HG02759 (cell line): ENCODE measurements around the gene TMED6.

ENCODE experiments used
- ATAC-seq: cut with Tn5 transposase; IDR thresholded peaks from one replicate; pipeline ENCODE4 v1.9.1; 2021; ENCODE audit warnings: mild to moderate bottlenecking, moderate library complexity; ENCODE audit not compliant: unreplicated experiment

TMED6 gene

DNA sequence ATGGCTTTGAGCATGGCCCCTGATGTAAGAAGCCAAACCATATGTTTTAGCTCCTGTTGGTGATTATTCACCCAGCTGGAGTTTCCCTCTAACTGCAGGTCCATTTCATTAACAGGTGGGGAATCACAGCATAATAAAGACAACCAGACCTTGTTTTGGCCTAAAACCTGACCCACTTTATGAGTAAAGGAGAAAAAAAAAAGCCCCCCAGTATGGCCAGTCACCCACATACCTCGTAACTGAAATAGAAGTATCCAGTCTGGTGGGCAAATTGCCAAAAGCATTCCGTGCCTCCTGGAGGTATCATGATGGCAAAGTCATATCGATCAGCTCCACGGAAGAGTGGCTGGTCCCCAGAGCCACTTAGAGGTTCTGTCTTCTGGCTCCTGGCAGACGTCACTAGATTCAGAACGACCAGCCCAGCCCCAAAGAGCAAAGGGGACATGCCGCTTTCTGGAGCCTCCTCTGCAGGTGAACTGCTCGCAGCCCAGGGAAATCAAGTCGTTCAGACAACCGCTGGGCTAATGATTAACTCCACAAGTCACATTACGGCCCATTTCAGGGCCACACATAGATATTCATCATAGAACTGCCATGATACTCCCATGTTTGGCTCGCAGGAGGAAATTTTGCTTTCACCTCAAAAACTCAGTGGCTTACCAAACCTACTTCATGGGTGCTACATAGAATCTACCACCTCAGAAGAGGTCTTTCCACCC lies at the start of gene TMED6:
Gene TMED6 (minus strand): TSS at position 478 of the 719 bp plus-strand sequence. CDS start 33 bp downstream, at position 445.
- ATAC-seq, result no peak

DNA sequence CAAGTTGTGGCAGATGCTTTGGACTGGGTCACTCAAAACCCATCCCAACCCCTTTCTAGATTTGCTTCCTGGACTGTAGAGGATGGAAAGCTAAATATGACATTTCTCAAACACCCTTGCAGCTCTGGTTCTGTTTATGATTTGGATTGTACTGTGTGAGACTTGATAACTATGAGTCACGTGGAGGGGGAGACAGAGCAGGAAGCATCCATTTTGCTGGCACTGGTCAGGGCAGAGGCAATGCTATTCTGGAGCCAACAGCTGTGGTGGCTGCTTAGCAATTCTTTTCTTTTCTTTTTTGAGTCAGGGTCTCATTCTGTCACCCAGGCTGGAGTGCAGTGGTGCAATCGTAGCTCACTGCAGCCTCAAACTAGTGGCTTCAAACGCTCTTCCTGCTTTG lies 47.8 kb upstream of the TMED6 start:
- ATAC-seq, result no peak

DNA sequence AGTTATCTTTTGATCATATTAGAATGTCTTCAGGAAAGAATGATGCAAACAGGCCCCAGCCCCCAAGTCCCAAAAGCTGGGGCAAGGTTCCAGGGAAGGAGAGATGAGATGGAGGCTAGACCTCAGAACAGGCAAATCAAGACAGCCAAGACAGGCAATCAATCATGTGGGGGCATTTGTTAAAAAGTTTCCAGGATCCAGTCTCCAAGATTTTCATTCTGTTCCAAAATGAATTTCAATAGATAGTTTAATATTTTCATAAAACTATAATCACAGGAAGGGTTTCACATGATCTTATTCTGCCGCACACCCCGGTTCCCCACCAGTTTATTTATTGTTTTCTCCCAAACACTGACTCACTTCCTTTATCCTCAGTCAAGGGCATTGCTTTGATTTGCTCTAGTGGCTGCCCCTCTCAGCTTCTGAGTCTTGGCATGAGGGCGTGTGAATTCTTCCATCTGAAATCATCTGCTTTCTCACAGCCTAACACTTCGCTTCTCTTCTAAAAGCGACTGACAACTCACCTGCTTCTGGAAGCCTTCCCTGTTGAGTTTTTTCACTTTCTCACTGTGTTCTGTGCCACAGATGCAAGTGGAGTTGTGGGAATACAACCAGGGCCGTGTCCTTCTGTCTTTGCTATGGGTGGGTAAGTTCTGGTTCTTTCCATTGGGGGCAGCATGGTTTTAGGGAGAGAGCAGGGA lies 46.4 kb upstream of the TMED6 start:
- ATAC-seq, result no peak

DNA sequence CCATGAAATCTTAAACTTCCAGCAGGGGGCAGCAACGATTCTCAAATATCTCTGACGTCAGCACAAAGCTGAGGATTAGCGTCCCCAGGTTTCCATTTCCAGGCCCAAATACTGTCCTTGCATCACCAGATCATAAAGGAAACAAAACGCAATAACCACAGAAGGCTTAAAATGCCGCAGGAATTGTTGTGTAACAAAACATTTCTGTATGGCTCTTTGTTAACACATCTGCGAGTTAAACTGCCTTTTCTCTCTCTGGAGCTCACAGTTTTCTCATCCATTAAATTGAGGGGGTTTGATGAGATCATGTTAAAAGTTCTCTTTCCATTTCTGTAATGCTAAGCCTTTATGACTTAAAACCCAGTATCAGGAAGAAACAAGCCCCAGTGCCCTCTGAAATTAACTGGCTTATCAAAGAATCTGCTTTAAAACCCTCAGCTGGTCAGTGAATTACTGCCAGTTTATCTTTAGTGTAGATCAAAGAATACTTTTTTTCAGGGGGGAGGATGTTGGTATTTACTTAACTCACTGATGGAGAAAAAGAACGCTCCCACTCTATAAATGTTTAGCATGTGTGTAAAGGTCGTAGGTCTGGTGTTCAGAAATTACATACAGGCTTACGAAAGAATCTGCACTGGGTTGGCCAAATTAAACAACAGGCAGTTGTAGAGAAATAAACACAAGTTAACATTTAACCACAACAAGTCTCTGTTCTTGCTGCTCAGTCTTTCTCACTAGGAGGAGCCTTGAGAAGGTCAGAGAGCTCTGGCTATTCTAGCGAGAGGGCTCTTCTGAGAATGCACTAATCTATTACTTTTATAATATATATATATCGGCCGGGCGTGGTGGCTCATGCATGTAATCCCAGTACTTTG lies 44.8 kb upstream of the TMED6 start:
- ATAC-seq, result peak; percentile 64

DNA sequence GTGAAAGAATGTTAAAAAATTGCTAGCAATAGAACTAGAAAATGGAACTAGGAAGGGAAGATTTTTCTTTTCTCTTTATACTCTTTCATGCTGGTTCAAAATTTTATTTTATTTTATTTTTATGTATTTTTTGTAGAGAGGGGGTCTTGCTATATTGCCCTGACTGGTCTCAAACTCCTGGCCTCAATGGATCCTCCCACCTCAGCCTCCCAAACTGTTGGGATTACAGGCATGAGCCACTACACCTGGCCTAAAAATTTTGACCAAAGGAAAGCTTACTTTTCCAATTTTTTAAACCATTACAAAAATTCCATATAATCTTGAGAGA lies 44.2 kb upstream of the TMED6 start:
- ATAC-seq, result no peak

DNA sequence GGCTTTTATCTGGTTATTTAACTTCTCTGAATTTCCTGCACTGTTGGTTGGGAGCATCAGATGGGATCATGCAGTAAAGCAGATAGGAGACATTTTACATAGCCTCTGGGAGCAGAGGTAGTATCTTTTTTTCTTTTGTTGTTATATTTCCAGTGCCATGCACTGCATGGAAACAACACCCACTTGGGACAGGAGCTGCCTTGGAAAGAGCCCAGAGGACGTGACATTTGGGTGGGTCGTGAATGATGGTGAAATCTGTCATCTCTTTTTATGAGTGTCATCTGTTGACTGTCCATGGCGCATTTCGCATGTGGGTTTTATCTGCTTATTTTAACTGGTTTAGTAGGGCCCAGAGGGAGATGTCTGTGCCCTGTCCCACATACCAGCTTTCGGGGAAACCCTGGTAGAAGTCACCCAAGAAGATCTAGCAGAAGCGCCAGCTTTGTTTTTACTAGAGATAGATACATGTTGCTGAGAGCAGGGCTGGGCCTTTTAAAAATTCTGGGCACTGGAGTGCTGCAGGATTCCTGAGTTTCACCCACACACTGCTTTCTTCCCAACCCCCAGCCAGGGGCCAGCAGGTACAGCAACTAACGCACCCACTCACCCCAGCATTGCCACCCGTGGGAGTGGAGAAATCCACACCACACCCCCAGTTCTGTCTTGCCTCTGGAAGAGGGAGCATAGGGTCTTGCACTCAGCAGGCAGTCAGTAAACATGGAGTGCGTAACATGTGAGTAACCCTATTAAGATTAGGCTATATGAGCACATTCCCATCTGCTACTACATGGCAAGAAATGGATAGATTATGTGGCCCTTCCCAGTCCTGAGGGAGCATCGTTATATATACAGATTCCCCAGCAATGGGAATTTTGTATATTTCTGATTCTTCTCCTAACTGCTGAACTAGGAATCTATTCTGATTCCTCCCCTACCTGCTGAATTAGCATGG lies 42.6 kb upstream of the TMED6 start:
- ATAC-seq, result no peak

DNA sequence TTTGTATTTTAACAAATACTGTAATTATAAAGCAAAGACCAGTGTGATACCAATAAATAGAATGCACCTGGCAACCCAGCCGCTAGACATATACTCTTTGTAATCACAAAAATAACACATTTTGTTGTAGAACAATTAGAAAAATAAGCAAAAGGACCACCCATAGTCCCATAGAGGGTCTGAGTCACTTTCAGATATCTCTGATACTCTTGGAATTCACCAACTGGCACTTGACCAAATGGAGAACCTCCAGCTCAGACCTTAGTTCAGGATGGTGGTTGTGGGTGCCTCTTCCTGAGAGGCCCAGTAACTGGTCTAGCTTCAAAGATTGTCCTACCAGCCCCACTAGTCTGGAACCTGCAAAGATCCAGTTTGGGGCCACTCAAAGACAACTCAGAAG lies 35.0 kb upstream of the TMED6 start:
- ATAC-seq, result no peak

DNA sequence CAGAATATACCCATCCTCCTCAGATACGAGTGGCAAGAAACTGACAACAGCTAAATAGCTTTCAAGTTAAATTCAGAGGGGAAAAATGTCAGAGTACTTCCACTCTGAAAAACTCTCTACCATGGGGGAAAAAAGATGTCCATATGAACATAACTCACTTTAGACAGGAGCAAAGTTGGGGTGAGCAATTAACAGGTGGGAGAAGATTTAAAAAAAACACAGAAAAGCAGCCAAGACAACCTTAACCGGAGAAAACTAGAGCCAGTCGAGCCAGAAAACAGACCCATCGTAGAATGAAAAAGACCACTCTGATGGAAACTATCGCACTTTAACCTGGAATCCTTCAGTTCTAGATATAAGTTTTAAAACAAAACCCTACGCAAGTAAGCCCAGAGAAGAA lies 33.4 kb upstream of the TMED6 start:
- no peak for ATAC-seq

DNA sequence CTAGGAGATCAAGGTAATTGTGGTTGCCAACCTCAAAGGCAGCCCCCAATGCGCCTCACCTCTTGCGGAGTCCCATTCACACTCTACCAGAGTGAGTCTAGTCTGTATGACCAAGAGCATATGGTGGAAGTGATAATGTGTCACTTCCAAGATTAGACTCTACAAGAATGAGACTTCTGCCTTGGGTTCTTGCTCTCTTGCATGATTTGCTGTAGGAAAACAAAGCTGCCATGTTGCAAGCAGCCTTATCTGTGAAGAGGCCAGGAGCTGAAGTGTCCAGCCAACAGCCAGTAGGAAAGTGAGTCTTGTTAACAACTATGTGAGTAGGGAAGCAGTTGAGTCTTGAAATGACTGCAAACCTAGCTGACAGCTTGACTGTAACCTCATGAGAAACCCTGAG lies 30.8 kb upstream of the TMED6 start:
- no peak for ATAC-seq

DNA sequence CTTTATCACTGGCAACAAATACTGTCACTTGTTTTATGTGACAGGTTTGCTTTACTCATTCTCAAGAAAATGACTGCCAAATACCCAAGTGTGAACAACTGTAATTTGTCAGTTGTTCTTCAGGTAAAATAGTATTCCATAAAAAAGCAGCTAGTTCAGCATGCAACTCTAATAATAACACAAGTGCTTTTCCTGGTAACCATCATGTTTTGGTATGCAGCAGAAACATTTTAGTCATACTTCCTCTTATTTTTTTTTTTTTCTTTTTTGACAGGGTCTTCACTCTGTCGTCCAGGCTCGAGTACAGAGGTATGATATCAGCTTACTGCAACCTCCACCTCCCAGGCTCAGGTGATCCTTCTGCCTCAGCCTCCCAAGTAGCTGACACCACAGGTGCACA lies 29.6 kb upstream of the TMED6 start:
- no peak for ATAC-seq

DNA sequence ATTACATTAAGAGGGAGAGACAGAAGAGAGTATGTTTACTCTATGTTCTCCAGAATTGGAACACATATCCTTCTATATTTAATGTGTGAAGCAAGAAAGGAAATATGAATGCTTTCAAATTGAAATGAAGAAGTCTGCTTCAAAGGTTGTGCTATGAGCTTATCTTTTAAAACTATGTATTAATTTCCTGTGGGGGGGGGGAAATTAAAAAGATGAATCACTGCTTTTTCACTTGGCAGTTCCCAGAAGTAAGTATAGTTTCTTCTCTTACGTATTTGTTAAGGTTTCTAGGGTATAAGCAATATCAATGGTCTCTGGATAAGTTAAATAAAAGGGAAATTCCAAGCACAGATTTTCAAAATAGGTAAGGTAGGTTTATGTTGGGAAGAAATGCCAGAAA lies 27.2 kb upstream of the TMED6 start:
- no peak for ATAC-seq

DNA sequence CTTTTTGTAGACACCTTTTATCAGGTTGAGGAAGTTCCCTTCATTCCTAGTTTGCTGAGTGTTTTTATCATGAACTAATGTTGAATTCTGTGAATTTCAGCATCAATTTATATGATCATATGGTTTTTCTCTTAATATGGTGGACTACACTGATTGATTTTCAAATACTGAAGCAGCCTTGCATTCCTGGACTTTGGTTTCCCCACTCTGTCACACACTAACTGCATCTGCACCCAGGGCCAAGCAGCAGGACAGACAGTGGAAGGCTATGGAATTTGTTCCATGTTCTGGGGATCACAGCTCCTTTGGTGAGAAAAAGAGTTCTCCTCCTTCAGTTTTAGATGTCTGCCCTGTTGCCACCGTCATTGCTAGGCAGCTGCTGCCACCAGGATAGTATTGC lies 26.4 kb upstream of the TMED6 start:
- no peak for ATAC-seq

DNA sequence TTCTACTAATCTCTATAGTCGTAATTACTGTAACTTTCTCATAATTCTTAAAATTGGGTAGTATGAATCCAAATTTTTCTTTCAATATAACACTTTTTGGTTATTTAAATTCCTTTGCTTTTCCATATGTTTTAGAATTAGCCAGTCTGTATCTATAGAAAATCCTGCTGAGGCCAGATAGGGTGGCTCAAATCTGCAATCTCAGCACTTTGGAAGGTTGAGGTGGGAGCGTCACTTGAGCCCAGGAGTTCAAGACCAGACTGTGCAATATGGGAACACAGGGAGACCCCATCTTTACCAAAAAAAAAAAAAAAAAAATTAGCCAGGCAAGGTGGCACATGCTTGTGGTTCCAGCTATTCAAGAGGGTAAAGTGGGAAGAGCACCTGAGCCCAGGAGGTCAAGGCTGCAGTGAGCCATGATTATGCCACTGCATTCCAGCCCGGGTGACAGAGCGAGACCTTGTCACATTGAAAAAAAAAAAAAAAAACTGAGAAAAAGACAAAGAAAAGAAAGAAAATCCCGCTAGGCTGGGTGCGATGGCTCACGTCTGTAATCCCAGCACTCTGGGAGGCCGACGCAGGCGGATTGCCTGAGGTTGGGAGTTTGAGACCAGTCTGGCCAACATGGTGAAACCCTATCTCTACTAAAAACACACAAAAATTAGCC lies 24.9 kb upstream of the TMED6 start:
- no peak for ATAC-seq

DNA sequence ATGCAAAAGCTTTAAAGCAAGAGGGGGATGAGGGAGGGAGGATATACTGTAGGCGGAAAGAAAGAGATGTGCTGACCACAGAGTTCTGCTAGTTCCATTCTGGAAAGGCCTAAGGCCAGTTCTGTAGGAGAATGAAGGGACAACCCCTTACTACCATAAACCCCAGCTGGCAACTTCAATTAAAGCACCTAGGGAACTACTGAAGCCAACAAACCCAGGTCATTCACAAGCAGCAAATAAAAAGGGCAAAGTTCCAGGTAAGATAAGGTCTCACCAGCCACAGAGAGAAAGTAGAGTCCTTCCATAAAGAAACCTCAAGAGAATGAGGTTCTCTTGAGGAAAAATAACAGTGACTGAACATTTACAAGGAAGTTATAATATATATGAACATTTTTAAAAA lies 21.4 kb upstream of the TMED6 start:
- ATAC-seq, result no peak

DNA sequence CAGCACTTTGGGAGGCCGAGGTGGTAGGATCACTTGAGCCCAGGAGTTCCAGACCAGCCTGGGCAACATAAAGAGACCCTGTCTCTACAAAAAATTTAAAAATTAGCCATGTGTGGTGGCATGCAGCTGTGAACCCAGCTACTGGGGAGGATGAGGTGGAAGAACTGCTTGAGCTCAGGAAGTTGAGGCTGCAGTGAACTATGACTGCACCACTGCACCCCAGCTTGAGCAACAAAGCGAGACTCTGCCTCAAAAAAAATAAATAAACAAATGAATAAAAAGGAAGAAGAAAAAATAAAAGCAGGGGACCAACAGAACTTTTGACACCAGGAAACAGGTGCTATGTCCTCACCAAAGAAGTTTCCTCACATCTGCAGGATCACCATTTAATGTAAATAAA lies 20.0 kb upstream of the TMED6 start:
- ATAC-seq, result no peak

DNA sequence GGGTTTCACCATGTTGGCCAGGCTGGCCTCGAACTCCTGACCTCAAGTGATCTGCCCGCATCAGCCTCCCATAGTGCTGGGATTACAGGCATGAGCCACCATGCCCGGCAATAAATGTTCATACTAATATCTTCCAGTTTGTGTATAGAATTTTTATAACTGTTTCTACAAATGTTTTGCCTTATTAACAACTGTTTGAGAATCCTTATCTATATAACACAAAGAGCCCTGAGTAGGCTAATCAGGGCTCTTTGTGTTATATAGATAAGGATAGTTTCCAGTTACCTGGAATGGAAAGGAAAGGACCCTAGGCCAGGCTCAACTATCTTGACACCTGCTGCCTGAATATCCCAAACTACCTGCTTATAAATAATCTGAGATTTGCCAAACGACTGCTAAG lies 17.3 kb upstream of the TMED6 start:
- no peak for ATAC-seq

DNA sequence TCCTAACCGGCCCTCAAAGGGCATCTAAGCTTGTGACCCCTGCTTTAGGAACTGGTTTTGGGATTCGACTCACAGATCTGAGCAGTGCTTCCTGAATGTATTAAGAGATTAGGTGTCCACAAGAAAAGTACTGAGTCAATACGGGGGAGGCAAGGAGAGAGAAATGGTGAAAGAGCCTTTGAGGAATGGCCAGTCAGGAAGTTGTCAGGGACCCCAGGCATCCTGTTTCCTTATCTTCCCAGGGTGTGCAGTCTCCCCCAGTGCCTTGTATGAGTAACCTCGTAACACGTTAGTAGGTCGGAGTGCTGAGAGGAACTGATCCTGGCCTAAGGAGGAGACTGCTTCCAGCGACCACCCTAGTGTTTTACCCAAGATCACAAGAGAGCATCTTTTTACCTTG lies 16.4 kb upstream of the TMED6 start:
- no peak for ATAC-seq

DNA sequence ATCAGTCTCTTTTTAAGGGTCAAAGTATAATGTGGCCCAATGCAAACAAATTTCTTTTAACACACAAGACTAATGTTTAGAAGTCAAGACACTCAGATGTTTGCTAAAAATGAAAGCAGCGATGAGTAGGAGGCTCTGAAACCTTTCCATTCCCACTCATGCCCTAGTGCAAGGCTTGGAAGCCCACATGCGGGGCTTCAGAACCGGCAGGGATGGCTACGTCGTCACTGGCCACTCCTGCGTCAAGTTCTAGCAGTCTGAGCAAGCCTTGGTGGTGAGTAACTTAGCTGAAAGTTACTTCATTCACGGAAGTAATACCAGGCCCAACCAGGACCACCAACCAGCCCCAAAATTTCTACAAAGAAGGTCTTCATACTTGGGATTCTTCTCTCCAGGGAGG lies 14.8 kb upstream of the TMED6 start:
- no peak for ATAC-seq

DNA sequence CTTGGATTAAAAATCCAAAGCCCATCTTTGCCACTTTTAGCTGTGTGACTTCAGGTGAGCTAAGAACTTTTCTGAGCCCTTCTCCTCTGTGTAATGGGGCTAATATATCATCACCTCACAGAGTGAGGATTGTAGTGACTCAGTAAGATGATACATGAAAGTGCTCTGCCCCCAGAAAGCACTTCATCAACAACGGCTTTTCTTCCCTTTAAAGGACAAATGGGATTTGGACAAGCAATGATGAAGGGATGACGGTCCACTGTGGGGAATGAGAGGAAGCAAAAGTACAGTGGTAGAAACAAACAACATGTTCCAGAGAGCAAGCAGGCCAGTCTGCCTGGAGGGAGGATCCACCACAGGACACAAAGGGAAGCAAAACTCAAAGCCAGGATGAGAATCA lies 14.3 kb upstream of the TMED6 start:
- no peak for ATAC-seq

DNA sequence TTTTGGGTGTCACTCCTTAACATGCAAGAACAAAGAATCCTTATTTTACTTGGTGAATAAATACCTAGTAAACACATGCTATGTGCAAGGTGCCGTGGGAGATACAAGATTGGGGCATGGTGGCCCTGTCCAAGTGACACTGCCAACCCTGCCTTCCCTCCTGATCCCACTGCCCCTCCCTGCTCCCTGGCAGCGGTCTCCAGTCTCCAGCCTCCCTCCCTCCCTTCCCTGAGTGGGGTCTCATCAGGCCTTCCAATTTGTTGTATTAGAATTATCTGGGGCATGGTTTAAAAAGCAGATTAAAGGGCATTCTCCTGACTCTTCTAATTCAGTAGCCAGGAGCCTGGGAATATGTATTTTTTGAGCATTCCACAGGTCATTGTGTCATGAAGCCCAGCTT lies 12.5 kb upstream of the TMED6 start:
- no peak for ATAC-seq
